WERI-Rb-1 (cell line): ENCODE data around the gene FBXW9.

Experiments
- DNase-seq: peaks from one replicate; pipeline ENCODE4 v3.0.0-alpha.2; 2020
- H3K27ac ChIP-seq: fragments of 250-450 bp; sonication (Bioruptor Pico); 2 replicates; pipeline ENCODE4 v1.5.1; 2020; ENCODE audit warnings: mild to moderate bottlenecking, moderate library complexity
- H3K27me3 ChIP-seq: fragments of 250-450 bp; sonication (Bioruptor Pico); 2 replicates; pipeline ENCODE4 v1.5.1; 2021; ENCODE audit warnings: mild to moderate bottlenecking, low read depth, moderate library complexity; ENCODE audit not compliant: insufficient read depth, severe bottlenecking
- H3K36me3 ChIP-seq: fragments of 250-450 bp; sonication (Bioruptor Pico); 2 replicates; pipeline ENCODE4 v1.5.1; 2020; ENCODE audit warnings: mild to moderate bottlenecking, moderate library complexity
- H3K4me3 ChIP-seq: 2 replicates; pipeline ENCODE4 v1.5.1; 2011; ENCODE audit warnings: low read depth, mild to moderate bottlenecking, control low read depth, low read length
- H3K9me3 ChIP-seq: fragments of 250-450 bp; sonication (Bioruptor Pico); 2 replicates; pipeline ENCODE4 v1.5.1; 2021; ENCODE audit warnings: mild to moderate bottlenecking, moderate library complexity; ENCODE audit not compliant: severe bottlenecking
- TF ChIP-seq, protein P1 (sequence below): IDR thresholded peaks from 2 replicates; pipeline ENCODE4 v1.5.1; 2011; ENCODE audit warnings: low read depth, mild to moderate bottlenecking, control low read depth, inconsistent platforms, low read length

FBXW9 gene

GRCh38 chr19:12642506-12642905 is 53.9 kb downstream of the FBXW9 start:
- TF ChIP-seq, protein P1, sequence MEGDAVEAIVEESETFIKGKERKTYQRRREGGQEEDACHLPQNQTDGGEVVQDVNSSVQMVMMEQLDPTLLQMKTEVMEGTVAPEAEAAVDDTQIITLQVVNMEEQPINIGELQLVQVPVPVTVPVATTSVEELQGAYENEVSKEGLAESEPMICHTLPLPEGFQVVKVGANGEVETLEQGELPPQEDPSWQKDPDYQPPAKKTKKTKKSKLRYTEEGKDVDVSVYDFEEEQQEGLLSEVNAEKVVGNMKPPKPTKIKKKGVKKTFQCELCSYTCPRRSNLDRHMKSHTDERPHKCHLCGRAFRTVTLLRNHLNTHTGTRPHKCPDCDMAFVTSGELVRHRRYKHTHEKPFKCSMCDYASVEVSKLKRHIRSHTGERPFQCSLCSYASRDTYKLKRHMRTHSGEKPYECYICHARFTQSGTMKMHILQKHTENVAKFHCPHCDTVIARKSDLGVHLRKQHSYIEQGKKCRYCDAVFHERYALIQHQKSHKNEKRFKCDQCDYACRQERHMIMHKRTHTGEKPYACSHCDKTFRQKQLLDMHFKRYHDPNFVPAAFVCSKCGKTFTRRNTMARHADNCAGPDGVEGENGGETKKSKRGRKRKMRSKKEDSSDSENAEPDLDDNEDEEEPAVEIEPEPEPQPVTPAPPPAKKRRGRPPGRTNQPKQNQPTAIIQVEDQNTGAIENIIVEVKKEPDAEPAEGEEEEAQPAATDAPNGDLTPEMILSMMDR = no peak
- no peak for DNase-seq

DNA sequence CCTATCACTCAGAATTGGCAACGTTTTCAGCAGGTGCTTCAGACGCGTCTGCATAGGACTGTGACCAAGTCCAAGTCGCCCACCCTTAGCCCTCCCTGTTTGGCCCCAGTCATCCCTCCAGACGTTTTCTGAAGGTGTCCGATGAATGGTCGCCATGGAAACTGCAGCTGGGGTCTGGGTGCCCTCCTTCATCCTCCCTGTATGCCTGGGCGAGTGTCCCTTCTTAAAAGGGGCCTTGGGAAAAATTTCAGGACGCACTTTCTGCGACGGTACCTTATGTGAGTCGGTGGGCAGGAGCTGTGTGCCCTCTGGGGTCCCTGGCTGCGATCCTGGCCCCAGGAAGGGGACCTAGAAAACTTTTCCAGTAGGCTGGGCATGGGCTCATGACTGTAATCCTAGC is 55.0 kb downstream of the FBXW9 start:
- no peak overlapping the region for H3K27ac ChIP-seq
- H3K4me3 ChIP-seq = no peak overlapping the region
- peaks cover 2% of the 10 kb centered on the region for H3K9me3 ChIP-seq
- DNase-seq = no peak
- TF ChIP-seq, protein P1 = no peak
- no peaks in the 10 kb centered on the region for H3K27me3 ChIP-seq
- no peaks in the 10 kb centered on the region for H3K36me3 ChIP-seq

More at GRCh38 chr19:12642506-12642905, 53.9 kb downstream of the FBXW9 start:
- no peaks in the 10 kb centered on the region for H3K27me3 ChIP-seq
- H3K9me3 ChIP-seq = peaks cover 2% of the 10 kb centered on the region
- H3K36me3 ChIP-seq = no peaks in the 10 kb centered on the region
- H3K4me3 ChIP-seq = no peak overlapping the region
- H3K27ac ChIP-seq = no peak overlapping the region

GRCh38 chr19:12639901-12640613 is 56.4 kb downstream of the FBXW9 start:
- H3K9me3 ChIP-seq = peaks cover 2% of the 10 kb centered on the region
- TF ChIP-seq, protein P1 = peak; percentile 94
- DNase-seq = peak; percentile 87
- no peaks in the 10 kb centered on the region for H3K27me3 ChIP-seq
- H3K36me3 ChIP-seq = no peaks in the 10 kb centered on the region
- peak overlapping the region; percentile 65 for H3K27ac ChIP-seq
- peak overlapping the region; percentile 32 for H3K4me3 ChIP-seq
